ENCODE results near the gene TMEM59. TPM values are rescaled to one million over a fixed set of nuclear protein-coding genes. Genes with fewer than 3 reads are reported as not detected.
"Not testable (repeated sequence)": the region's sequence is repeated elsewhere in the genome, so short reads cannot be mapped to it uniquely, and the experiment has no call there.

TMEM59 gene
- total and polyA plus RNA-seq, 10 donors: 73.1 to 295 (median 223) TPM

DNA sequence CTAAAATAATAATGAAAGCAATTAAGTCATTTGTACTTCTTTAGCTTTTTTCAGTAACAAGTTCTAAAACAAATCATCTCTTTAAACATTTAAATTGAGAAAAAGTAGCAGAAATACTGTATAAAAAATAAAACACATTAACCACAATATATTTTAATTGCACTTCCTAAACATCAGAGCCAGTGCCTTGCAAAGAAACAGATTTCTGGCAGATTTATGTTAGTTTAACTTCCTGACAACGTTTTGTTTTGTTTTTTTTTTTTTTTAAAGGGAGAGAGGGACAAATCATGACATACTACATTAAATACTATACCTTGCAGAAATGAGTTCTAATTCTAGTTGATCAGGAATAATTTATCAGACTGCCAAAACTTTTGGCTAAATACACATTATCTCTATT is 11.2 kb downstream of the TMEM59 start:
- Histone ChIP-seq H3K4me1 (peaks cover 0 to 24% (median 8%) of the 10 kb centered on the region in 6 donors), H3K36me3 (peaks cover 3 to 98% (median 71%) of the 10 kb centered on the region in 6 donors), H3K27me3 (replicated peaks in 1 of 7) (no peaks in the 10 kb centered on the region), H3K27ac (no peak overlapping the region), H3K9me3 (no peaks in the 10 kb centered on the region), H3K4me3 (no peak overlapping the region)
- 2 to 13% (median 4%) methylated on average over 1 of the region's 1 CpG for WGBS, 5 donors
- DNase-seq: no peak
- no peak for TF ChIP-seq POLR2A (IDR thresholded peaks at IDR 0.05)
- intact Hi-C loops (cut with DNase I; ENCODE audit: low total_unique reads): loop anchor here (10.0 kb wide), 1 partner anchor 87 kb away; no protein-coding TSS in a partner anchor

DNA sequence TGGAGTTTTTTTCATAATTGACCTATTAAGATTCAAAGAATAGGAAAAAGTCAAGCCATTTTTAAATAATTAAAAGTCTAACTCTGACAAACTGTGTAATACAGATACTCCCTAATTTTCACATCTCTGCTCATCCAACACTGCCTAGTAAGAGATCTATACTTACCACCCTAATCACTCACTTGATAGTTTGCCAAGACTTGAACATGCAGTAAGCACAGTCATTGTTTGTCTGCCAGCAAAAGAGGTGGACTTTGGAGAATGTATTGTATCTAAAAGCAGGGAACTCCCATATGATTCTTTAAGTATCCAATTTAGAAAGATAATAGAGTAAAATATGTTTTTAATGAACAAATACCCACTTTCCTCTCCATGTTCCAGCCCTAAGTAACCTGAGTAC is 15.5 kb downstream of the TMEM59 start:
- no peaks in the 10 kb centered on the region for H3K9me3 ChIP-seq
- H3K36me3 ChIP-seq: peaks cover 6 to 100% (median 95%) of the 10 kb centered on the region in 6 donors
- no peaks in the 10 kb centered on the region for H3K27me3 ChIP-seq (replicated peaks in 1 of 7)
- H3K27ac ChIP-seq: no peak overlapping the region
- no peaks in the 10 kb centered on the region for H3K4me1 ChIP-seq
- no peak overlapping the region for H3K4me3 ChIP-seq
- TF ChIP-seq POLR2A (IDR thresholded peaks at IDR 0.05) (no peak), POLR2AphosphoS5 (IDR thresholded peaks at IDR 0.05) (no peak)
- TF ChIP-seq, protein P1, sequence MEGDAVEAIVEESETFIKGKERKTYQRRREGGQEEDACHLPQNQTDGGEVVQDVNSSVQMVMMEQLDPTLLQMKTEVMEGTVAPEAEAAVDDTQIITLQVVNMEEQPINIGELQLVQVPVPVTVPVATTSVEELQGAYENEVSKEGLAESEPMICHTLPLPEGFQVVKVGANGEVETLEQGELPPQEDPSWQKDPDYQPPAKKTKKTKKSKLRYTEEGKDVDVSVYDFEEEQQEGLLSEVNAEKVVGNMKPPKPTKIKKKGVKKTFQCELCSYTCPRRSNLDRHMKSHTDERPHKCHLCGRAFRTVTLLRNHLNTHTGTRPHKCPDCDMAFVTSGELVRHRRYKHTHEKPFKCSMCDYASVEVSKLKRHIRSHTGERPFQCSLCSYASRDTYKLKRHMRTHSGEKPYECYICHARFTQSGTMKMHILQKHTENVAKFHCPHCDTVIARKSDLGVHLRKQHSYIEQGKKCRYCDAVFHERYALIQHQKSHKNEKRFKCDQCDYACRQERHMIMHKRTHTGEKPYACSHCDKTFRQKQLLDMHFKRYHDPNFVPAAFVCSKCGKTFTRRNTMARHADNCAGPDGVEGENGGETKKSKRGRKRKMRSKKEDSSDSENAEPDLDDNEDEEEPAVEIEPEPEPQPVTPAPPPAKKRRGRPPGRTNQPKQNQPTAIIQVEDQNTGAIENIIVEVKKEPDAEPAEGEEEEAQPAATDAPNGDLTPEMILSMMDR (IDR thresholded peaks at IDR 0.05 in 8 of 11, conservative IDR thresholded peaks at IDR 0.05 in 3 of 11): no peak
- intact Hi-C loops (cut with DNase I; ENCODE audit: low total_unique reads): no loop called here
- no peak for DNase-seq

DNA sequence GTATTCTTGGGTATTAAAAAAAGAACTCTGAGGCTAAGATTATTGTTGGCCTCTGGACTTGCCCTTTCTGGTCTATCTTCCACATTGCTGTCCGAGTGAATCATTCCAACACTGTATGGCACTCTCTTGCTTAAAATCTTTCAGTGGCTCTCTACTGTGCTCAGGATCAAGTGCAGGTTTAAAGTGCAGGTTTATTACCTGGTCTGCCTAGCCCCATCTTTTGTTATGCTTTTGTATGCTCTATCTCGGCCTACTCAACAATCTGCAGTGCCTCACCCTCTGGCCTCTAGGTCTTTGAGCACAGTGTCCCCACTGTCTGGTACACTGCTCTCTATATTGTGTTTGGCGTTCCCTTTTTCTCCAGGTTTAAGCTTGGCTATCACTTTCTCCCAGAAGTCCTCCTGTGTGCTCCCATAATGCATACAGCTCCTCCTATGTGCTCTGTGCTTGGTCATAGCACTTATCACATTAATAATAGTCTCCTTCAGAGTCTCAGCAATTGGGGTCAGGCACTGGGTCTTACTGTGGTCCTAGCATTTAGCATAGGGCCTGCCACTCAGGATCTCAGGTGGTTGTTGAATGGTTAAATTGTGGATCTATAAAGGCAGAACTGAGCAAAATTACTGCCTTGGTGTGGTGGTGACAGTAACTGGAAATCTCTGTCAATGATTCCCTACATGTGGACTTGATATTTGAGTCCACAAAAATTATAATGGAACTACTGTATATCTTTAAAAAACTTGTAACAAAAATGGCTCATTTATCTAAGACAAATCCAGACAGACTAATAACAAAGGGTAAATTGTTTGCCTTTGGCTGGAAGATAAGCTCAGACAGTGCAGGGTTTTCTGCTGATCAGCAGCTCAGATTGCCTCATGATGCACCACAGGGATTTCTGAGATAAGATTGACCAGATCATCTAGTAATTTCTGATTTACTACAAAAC is 24.4 kb downstream of the TMEM59 start:
- intact Hi-C loops (cut with DNase I; ENCODE audit: low total_unique reads): no loop called here
- TF ChIP-seq POLR2AphosphoS5 (IDR thresholded peaks at IDR 0.05): peak in 1 of 3 donors; percentile 16
- TF ChIP-seq, protein P1 (IDR thresholded peaks at IDR 0.05 in 8 of 11, conservative IDR thresholded peaks at IDR 0.05 in 3 of 11): no peak
- TF ChIP-seq POLR2A (IDR thresholded peaks at IDR 0.05): no peak
- 89 to 96% (median 92%) methylated on average over 3 of the region's 3 CpGs for WGBS, 5 donors

DNA sequence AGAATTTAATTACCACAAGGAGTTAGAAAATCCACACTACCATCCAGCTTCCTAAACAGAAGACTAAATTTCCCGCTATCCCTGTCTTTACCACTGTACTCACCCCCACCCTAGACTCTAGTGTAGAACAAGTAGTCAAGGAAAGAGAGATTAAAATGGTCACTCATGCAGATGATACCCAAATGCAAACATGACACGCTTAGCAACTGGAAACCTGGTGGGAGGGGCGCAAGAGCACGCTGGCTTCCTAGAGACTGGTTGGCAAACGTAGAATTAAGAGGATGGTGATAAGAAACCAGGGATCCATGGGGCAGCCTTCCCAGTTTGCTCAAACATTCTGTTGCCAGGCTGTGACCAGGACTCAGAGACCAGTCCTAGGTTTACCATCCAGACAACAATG is 25.2 kb downstream of the TMEM59 start:
- TF ChIP-seq, protein P1 (IDR thresholded peaks at IDR 0.05 in 8 of 11, conservative IDR thresholded peaks at IDR 0.05 in 3 of 11): no peak
- TF ChIP-seq POLR2A (IDR thresholded peaks at IDR 0.05) (no peak), POLR2AphosphoS5 (IDR thresholded peaks at IDR 0.05) (no peak)
- H3K27me3 ChIP-seq (replicated peaks in 1 of 7): no peaks in the 10 kb centered on the region
- no peak overlapping the region for H3K27ac ChIP-seq
- no peak for DNase-seq
- no peaks in the 10 kb centered on the region for H3K9me3 ChIP-seq
- 90 to 97% (median 93%) methylated on average over 5 of the region's 5 CpGs for WGBS, 5 donors
- no peak overlapping the region for H3K4me3 ChIP-seq
- intact Hi-C loops (cut with DNase I; ENCODE audit: low total_unique reads): no loop called here
- H3K36me3 ChIP-seq: peaks cover 0 to 46% (median 29%) of the 10 kb centered on the region in 6 donors
- no peaks in the 10 kb centered on the region for H3K4me1 ChIP-seq

More for the DNA sequence above, 24.4 kb downstream of the TMEM59 start:
- no peaks in the 10 kb centered on the region for H3K4me1 ChIP-seq
- H3K9me3 ChIP-seq: no peaks in the 10 kb centered on the region
- H3K4me3 ChIP-seq: no peak overlapping the region
- no peaks in the 10 kb centered on the region for H3K27me3 ChIP-seq (replicated peaks in 1 of 7)
- H3K36me3 ChIP-seq: peaks cover 0 to 53% (median 36%) of the 10 kb centered on the region in 6 donors
- no peak overlapping the region for H3K27ac ChIP-seq
- DNase-seq: no peak

DNA sequence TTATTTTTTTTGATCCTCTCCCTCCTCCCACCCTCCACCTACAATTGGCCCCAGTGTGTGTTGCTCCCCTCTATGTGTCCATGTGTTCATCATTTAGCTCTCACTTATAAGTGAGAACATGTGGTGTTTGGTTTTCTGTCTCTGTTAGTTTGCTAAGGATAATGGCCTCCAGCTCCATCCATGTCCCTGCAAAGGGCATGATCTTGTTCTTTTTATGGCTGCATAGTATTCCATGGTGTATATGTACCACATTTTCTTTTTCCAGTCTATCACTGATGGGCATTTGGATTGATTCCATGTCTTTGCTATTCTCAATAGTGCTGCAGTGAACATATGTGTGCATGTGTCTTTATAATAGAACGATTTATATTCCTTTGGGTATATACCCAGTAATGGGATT is 28.2 kb downstream of the TMEM59 start:
- H3K27me3 ChIP-seq (replicated peaks in 1 of 7); H3K27ac ChIP-seq; intact Hi-C loops (cut with DNase I; ENCODE audit: low total_unique reads); H3K4me3 ChIP-seq; DNase-seq; H3K4me1 ChIP-seq; H3K9me3 ChIP-seq: not testable (repeated sequence)
- whole genome bisulfite sequencing, 5 donors: 96 to 98% (median 97%) methylated on average over 1 of the region's 1 CpG
- peaks cover 0 to 15% (median 6%) of the 10 kb centered on the region in 6 donors for H3K36me3 ChIP-seq

Data from spleen (tissue), 11 donors.